ENCODE measurements around the gene MAN2A1. TPM values are rescaled to one million over a fixed set of nuclear protein-coding genes. Genes with fewer than 3 reads are reported as not detected.

Gene MAN2A1
- polyA plus RNA-seq, 1 donor (not counting 4 experiments of a cell fraction or from before 2014, with no cell fraction given), result 63.8 TPM

- dilution Hi-C loops (cut with MboI; ENCODE audit: extremely low pct_ligation_motif_present, low sequenced_read_pairs), result no loop called here
- H3K9ac ChIP-seq (ENCODE audit: control insufficient read depth, extremely low read depth, insufficient read depth, low read length), result no peak overlapping the region
- no peak for FAIRE-seq
These were observed 158.4 kb downstream of the MAN2A1 start for GRCh38 chr5:109848130-109848529.

GRCh38 chr5:109849478-109850088 is 159.9 kb downstream of the MAN2A1 start:
- TF ChIP-seq EZH2 (IDR thresholded peaks at IDR 0.05; ENCODE audit: low read length) (no peak), CTCF (optimal IDR thresholded peaks at IDR 0.05 in 1 of 3, IDR thresholded peaks at IDR 0.05 in 1 of 3, conservative IDR thresholded peaks at IDR 0.05 in 1 of 3; ENCODE audit: extremely low read depth in 1 of 3, insufficient read depth in 2 of 3, low read length in 3 of 3) (no peak)
- peaks cover 3% of the 10 kb centered on the region for H4K20me1 ChIP-seq (ENCODE audit: control insufficient read depth, extremely low read depth, insufficient read depth, low read length)
- FAIRE-seq (no peak), DNase-seq (ENCODE audit: low read depth, low spot score) (no peak)
- H3K4me2 ChIP-seq (ENCODE audit: control insufficient read depth, extremely low read depth, insufficient read depth, low read depth, low read length), result no peak overlapping the region
- H3K9me1 ChIP-seq (ENCODE audit: control insufficient read depth, extremely low read depth, insufficient read depth, low read length), result no peaks in the 10 kb centered on the region
- no peaks in the 10 kb centered on the region for H3K9me3 ChIP-seq (ENCODE audit: control insufficient read depth, low read depth, low read length)
- H3K27me3 ChIP-seq (ENCODE audit: control insufficient read depth, extremely low read depth, insufficient read depth, low read length), result no peaks in the 10 kb centered on the region
- no peak overlapping the region for H3K27ac ChIP-seq (ENCODE audit: control insufficient read depth, insufficient read depth, low read length)
- dilution Hi-C loops (cut with MboI; ENCODE audit: extremely low pct_ligation_motif_present, low sequenced_read_pairs), result no loop called here
- no peaks in the 10 kb centered on the region for H3K79me2 ChIP-seq (ENCODE audit: control insufficient read depth, insufficient read depth, low read length)
- H2AFZ ChIP-seq (ENCODE audit: control insufficient read depth, low read length), result no peak overlapping the region
- no peak overlapping the region for H3K4me3 ChIP-seq (ENCODE audit: control insufficient read depth in 2 of 3, extremely low read depth in 1 of 3, insufficient read depth in 2 of 3, low read depth in 1 of 3, low read length in 3 of 3)
- no peak overlapping the region for H3K9ac ChIP-seq (ENCODE audit: control insufficient read depth, extremely low read depth, insufficient read depth, low read length)
- no peaks in the 10 kb centered on the region for H3K4me1 ChIP-seq (ENCODE audit: control insufficient read depth, extremely low read depth, insufficient read depth, low read length)
- H3K36me3 ChIP-seq (ENCODE audit: control insufficient read depth in 2 of 2, extremely low read depth in 1 of 2, insufficient read depth in 2 of 2, low read length in 2 of 2), result peaks cover 10 to 13% of the 10 kb centered on the region in 2 experiments

More at GRCh38 chr5:109848130-109848529, 158.4 kb downstream of the MAN2A1 start:
- H3K79me2 ChIP-seq (ENCODE audit: control insufficient read depth, insufficient read depth, low read length), result no peaks in the 10 kb centered on the region
- H3K9me1 ChIP-seq (ENCODE audit: control insufficient read depth, extremely low read depth, insufficient read depth, low read length), result no peaks in the 10 kb centered on the region
- TF ChIP-seq EZH2 (IDR thresholded peaks at IDR 0.05; ENCODE audit: low read length), result no peak
- TF ChIP-seq CTCF (optimal IDR thresholded peaks at IDR 0.05 in 1 of 3, IDR thresholded peaks at IDR 0.05 in 1 of 3, conservative IDR thresholded peaks at IDR 0.05 in 1 of 3; ENCODE audit: extremely low read depth in 1 of 3, insufficient read depth in 2 of 3, low read length in 3 of 3), result no peak
- H3K27me3 ChIP-seq (ENCODE audit: control insufficient read depth, extremely low read depth, insufficient read depth, low read length), result no peaks in the 10 kb centered on the region
- H3K36me3 ChIP-seq (ENCODE audit: control insufficient read depth in 2 of 2, extremely low read depth in 1 of 2, insufficient read depth in 2 of 2, low read length in 2 of 2), result peaks cover 10 to 13% of the 10 kb centered on the region in 2 experiments
- H3K4me3 ChIP-seq (ENCODE audit: control insufficient read depth in 2 of 3, extremely low read depth in 1 of 3, insufficient read depth in 2 of 3, low read depth in 1 of 3, low read length in 3 of 3), result no peak overlapping the region
- no peaks in the 10 kb centered on the region for H3K4me1 ChIP-seq (ENCODE audit: control insufficient read depth, extremely low read depth, insufficient read depth, low read length)
- H3K9me3 ChIP-seq (ENCODE audit: control insufficient read depth, low read depth, low read length), result no peaks in the 10 kb centered on the region
- no peak overlapping the region for H3K4me2 ChIP-seq (ENCODE audit: control insufficient read depth, extremely low read depth, insufficient read depth, low read depth, low read length)
- H3K27ac ChIP-seq (ENCODE audit: control insufficient read depth, insufficient read depth, low read length), result no peak overlapping the region
- DNase-seq (ENCODE audit: low read depth, low spot score), result no peak
- H2AFZ ChIP-seq (ENCODE audit: control insufficient read depth, low read length), result no peak overlapping the region
- H4K20me1 ChIP-seq (ENCODE audit: control insufficient read depth, extremely low read depth, insufficient read depth, low read length), result peaks cover 3% of the 10 kb centered on the region

All from keratinocyte (primary cell).